Measurements from ENCODE around the gene RPL13. TPM values are rescaled to one million over a fixed set of nuclear protein-coding genes. Genes with fewer than 3 reads are reported as not detected.

Gene RPL13
- total and polyA plus RNA-seq, 9 of the 15 experiments (the other 6 are each of a cell fraction or from before 2014, with no cell fraction given) = 227 to 6,042 (median 1,633) TPM

DNA sequence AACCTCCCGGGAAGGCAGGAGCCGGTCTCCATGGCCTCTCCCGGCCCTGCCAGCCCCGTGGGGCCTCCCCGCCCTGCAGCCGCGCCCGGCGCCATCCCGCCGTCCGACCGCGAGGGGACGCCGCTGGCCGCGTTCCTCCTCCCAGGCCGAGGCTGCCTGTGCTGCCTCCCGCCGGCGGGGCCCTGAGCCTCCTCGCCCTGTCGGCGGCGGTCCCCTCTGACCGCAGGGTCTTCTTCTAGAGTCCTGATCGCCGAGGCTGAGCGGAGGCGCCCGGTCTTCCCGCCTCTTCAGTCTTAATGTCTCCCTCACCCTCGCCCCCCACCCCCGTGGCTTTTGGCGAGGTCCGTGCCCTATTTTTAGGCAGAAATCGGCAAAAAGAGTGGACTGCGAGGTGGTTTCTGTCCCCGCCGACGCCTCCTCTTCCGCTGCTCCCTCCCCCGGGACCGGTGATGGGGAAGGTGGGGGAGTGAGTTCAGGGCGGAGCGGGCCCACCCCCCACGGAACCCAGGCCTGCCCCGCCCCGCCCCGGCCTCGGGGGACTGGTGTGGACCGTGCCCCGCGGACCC lies 14.3 kb downstream of the RPL13 start (continued):
- TF ChIP-seq, protein P1, sequence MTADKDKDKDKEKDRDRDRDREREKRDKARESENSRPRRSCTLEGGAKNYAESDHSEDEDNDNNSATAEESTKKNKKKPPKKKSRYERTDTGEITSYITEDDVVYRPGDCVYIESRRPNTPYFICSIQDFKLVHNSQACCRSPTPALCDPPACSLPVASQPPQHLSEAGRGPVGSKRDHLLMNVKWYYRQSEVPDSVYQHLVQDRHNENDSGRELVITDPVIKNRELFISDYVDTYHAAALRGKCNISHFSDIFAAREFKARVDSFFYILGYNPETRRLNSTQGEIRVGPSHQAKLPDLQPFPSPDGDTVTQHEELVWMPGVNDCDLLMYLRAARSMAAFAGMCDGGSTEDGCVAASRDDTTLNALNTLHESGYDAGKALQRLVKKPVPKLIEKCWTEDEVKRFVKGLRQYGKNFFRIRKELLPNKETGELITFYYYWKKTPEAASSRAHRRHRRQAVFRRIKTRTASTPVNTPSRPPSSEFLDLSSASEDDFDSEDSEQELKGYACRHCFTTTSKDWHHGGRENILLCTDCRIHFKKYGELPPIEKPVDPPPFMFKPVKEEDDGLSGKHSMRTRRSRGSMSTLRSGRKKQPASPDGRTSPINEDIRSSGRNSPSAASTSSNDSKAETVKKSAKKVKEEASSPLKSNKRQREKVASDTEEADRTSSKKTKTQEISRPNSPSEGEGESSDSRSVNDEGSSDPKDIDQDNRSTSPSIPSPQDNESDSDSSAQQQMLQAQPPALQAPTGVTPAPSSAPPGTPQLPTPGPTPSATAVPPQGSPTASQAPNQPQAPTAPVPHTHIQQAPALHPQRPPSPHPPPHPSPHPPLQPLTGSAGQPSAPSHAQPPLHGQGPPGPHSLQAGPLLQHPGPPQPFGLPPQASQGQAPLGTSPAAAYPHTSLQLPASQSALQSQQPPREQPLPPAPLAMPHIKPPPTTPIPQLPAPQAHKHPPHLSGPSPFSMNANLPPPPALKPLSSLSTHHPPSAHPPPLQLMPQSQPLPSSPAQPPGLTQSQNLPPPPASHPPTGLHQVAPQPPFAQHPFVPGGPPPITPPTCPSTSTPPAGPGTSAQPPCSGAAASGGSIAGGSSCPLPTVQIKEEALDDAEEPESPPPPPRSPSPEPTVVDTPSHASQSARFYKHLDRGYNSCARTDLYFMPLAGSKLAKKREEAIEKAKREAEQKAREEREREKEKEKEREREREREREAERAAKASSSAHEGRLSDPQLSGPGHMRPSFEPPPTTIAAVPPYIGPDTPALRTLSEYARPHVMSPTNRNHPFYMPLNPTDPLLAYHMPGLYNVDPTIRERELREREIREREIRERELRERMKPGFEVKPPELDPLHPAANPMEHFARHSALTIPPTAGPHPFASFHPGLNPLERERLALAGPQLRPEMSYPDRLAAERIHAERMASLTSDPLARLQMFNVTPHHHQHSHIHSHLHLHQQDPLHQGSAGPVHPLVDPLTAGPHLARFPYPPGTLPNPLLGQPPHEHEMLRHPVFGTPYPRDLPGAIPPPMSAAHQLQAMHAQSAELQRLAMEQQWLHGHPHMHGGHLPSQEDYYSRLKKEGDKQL (CRISPR knock-in tag; IDR thresholded peaks at IDR 0.05; ENCODE audit: borderline replicate concordance) = no peak
- no peak for TF ChIP-seq SIRT6 (IDR thresholded peaks at IDR 0.05; ENCODE audit: low read depth, low read length)
- TF ChIP-seq GATAD2A (IDR thresholded peaks at IDR 0.05) = 0 out of 2 replicates have a peak, but pooled peaks have one; percentile 40
- no peak for TF ChIP-seq POLR2AphosphoS2 (IDR thresholded peaks at IDR 0.05; ENCODE audit: low read length)
